Measurements from ENCODE around the gene ZNF655.
"Not testable (repeated sequence)": the region's sequence is repeated elsewhere in the genome, so short reads cannot be mapped to it uniquely, and the experiment has no call there.

Gene ZNF655

GRCh38 chr7:99561737-99562051, 3.3 kb downstream of the ZNF655 start:
- no peak for DNase-seq

GRCh38 chr7:99562114-99562784, 3.8 kb downstream of the ZNF655 start:
- DNase-seq: no peak

DNA sequence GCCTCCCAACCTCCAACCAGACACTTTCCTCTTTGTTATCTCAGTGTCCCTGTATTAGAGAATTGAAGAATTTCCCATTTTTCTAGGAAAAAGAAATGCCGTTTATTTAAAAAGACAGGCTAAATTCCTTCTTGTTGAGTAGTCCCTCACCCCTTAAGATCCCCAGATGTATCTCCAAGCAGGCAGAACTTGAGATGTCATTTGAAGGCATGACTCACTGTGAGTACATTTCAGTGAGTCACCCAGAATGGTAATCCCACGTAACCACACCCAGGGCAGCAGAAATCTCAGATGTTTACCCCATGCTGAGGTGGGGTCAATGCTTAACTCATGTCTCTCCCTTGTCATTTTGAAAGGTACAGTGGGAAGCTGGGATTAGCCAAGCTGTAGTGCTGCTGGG, 4.4 kb downstream of the ZNF655 start:
- no peak for DNase-seq

- no peak for DNase-seq
Measured at GRCh38 chr7:99563650-99564049, 5.2 kb downstream of the ZNF655 start.

- DNase-seq: not testable (repeated sequence)
Measured at GRCh38 chr7:99568770-99569169, 10.3 kb downstream of the ZNF655 start.

GRCh38 chr7:99571768-99572167, 13.3 kb downstream of the ZNF655 start:
- no peak for DNase-seq

GRCh38 chr7:99573257-99573656, 14.8 kb downstream of the ZNF655 start:
- DNase-seq: no peak

- DNase-seq: no peak
Measured at GRCh38 chr7:99576251-99576650, 17.8 kb downstream of the ZNF655 start.

DNA sequence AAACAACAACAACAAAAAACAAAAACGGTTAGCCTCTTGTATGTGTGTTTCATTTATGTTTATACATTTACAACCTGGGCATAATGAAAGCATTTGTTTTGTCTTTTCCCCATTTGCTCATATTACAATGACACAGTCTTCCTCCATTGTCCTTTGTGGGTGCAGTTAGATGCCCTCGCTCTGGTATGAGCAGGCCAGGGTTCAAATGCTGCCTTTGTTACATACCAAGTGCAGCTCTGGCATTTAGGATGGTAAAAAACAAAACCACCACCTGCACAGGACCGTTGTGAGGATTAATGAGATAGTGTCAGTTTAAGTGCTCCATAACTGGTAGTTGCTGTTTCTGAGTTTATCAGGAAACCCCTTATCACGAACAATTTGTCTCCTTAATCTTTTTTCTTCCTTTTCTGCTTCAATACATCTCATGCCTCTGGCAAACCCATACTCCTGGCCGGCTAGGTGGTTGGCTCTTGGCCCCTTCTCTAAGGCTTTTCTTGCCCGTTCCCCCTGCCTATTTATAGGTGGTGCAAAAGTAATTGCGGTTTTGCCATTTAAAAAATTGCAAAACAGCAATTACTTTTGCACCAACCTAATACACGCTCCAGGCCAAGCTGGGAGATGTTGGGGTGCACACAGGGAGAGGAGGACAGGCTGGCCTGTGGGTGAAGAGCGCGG, 21.0 kb downstream of the ZNF655 start:
- DNase-seq: no peak

- DNase-seq: peak; percentile 76
Measured at GRCh38 chr7:99579956-99580777, 21.7 kb downstream of the ZNF655 start.

GRCh38 chr7:99580778-99581332, 22.4 kb downstream of the ZNF655 start:
- DNase-seq: not testable (repeated sequence)

GRCh38 chr7:99588868-99589267, 30.4 kb downstream of the ZNF655 start:
- DNase-seq: no peak

GRCh38 chr7:99594948-99595745, 36.7 kb downstream of the ZNF655 start:
- DNase-seq: no peak

GRCh38 chr7:99596408-99596955, 38.0 kb downstream of the ZNF655 start:
- DNase-seq: no peak

DNA sequence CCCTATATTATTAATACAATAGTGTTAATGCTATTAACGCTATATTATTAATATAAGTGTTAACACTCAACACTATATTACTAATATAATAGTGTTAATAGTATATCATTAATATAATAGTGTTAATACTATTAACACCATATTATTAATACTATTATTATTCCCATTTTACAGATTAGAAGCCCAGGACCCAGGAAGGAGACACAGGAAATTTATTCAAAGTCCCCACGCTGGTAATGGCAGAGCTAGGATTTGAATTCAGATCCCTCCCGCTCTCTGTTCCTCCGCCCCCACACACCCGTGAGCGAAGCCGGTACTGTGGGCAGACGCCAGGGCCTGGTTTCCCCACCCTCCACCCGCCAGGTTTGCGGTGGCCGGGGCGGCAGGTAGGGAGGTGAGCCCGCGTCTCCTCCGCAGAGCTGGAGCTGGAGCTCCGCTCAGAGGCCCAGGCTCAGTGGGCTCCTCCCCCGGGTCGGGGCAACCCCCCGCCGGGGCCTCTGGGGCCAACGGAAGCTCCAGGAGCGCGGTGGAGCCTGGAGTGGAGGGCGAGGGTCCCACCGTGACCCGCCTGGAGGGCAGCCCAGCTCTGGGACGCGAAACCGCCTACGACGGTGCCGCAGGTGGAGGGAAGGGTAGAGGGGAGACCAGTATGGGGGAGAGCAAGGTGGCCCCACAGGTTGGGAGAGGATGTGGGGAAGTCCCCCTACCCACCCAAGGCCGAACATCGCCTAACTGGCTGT, 39.5 kb downstream of the ZNF655 start, which contains the start of gene TMEM225B:
Gene TMEM225B (plus strand): TSS at position 506 of the 740 bp plus-strand sequence. CDS start 6,122 bp downstream, outside the sequence.
- DNase-seq: no peak

- no peak for DNase-seq
Measured at GRCh38 chr7:99599836-99600235, 41.4 kb downstream of the ZNF655 start.

- DNase-seq: no peak
Measured at GRCh38 chr7:99601656-99602310, 43.3 kb downstream of the ZNF655 start.

DNA sequence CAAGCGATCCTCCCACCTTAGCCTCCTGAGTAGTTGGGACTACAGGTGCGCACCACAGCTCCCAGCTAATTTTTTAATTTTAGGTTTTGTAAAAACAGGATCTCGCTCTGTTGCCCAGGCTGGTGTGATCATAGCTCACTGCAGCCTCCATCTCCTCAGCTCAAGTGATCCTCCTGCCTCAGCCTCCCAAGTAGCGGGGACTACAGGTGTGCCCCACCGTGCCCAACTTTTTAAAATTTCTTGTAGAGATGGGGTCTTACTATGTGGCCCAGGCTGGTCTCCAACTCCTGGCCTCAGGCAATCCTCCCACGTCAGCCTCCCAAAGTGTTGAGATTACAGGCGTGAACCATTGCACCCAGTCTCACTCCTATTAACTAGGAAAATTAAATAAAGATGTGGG, 47.1 kb downstream of the ZNF655 start:
- DNase-seq: no peak

- no peak for DNase-seq
Measured at GRCh38 chr7:99606531-99606930, 48.1 kb downstream of the ZNF655 start.

GRCh38 chr7:99607548-99607947, 49.1 kb downstream of the ZNF655 start:
- no peak for DNase-seq

- DNase-seq: no peak
Measured at GRCh38 chr7:99614495-99614894, 56.1 kb downstream of the ZNF655 start.
